Smooth muscle cell (in vitro differentiated cells): ENCODE measurements around the gene HNF4A. TPM values are rescaled to one million over a fixed set of nuclear protein-coding genes. Genes with fewer than 3 reads are reported as not detected.

Experiments used
- DNase-seq: peaks from one replicate; lab custom pipeline; 2025; ENCODE audit not compliant: unreplicated experiment; lab: John Stamatoyannopoulos, UW
- H2AFZ ChIP-seq: fragments of 200-600 bp; sonication (generic); 2 replicates; pipeline ENCODE4 v1.6.0; 2016; ENCODE audit warnings: antibody characterized with exemption, low read depth, mild to moderate bottlenecking
- H3F3A ChIP-seq: fragments of 200-600 bp; sonication (generic); 2 replicates; pipeline ENCODE4 v1.6.0; 2017; ENCODE audit warnings: antibody characterized with exemption, low read depth
- H3K27ac ChIP-seq: fragments of 200-600 bp; sonication (generic); 2 replicates; pipeline ENCODE4 v1.5.1; 2016; ENCODE audit warnings: low read depth, mild to moderate bottlenecking
- H3K27me3 ChIP-seq: fragments of 200-600 bp; sonication (generic); 2 replicates; pipeline ENCODE4 v1.6.1; 2016; ENCODE audit warnings: low read depth, mild to moderate bottlenecking
- H3K36me3 ChIP-seq: fragments of 200-600 bp; sonication (generic); 2 replicates; pipeline ENCODE4 v1.5.1; 2016; ENCODE audit warnings: low read depth
- H3K4me1 ChIP-seq: fragments of 200-600 bp; sonication (generic); 2 replicates; pipeline ENCODE4 v1.5.1; 2016; ENCODE audit warnings: low read depth
- H3K4me2 ChIP-seq: fragments of 200-600 bp; sonication (generic); 2 replicates; pipeline ENCODE4 v1.6.0; 2016; ENCODE audit warnings: mild to moderate bottlenecking
- H3K4me3 ChIP-seq: fragments of 200-600 bp; sonication (generic); 2 replicates; pipeline ENCODE4 v1.5.1; 2016; ENCODE audit warnings: mild to moderate bottlenecking
- H3K79me2 ChIP-seq: fragments of 200-600 bp; sonication (generic); 2 replicates; pipeline ENCODE4 v1.6.0; 2016; ENCODE audit warnings: low read depth, mild to moderate bottlenecking
- H3K9ac ChIP-seq: fragments of 200-600 bp; sonication (generic); 2 replicates; pipeline ENCODE4 v1.6.0; 2016; ENCODE audit warnings: low read depth
- H3K9me3 ChIP-seq: fragments of 200-600 bp; sonication (generic); replicated peaks from 2 replicates; pipeline ENCODE4 v1.5.1; 2016; ENCODE audit warnings: low read depth
- H4K20me1 ChIP-seq: fragments of 200-600 bp; sonication (generic); 2 replicates; pipeline ENCODE4 v1.6.0; 2016; ENCODE audit warnings: low read depth
- CTCF ChIP-seq: fragments of 200-600 bp; sonication (generic); IDR thresholded peaks from 2 replicates; pipeline ENCODE4 v1.5.1; 2017; ENCODE audit warnings: borderline replicate concordance, mild to moderate bottlenecking, antibody characterized with exemption; ENCODE audit not compliant: insufficient read depth, poor library complexity, severe bottlenecking
- WGBS: methylation state at CpG from one replicate; pipeline ENCODE4 v1.1.7; 2016; ENCODE audit warnings: low lambda C conversion rate; 5-methylcytosine and 5-hydroxymethylcytosine counted together
- microRNA-seq: library from miRNA; unstranded; fragments of <30 nt; microRNA quantifications from one replicate; pipeline ENCODE4, GENCODE V29; 2016; ENCODE audit warnings: borderline number of aligned reads
- polyA plus RNA-seq: library from polyadenylated mRNA; unstranded; fragments of >200 nt; fragmentation: Nextera tagmentation; extraction: Ambion mirVana; gene quantifications from 2 replicates; pipeline ENCODE4 v1.2.1, GENCODE V29; 2016
- small RNA-seq: library from RNA; depleted of rRNA; stranded (forward); fragments of <200 nt; gene quantifications from one replicate; pipeline ENCODE3, GENCODE V24; 2014
- total RNA-seq: library from RNA; depleted of rRNA; stranded (reverse); fragments of >200 nt; gene quantifications from 2 replicates; pipeline ENCODE4 v1.2.3, GENCODE V29; 2014

The HNF4A gene
- total and polyA plus RNA-seq, 2 experiments from 2014 or later: not detected

GRCh38 chr20:44483112-44483511 lies 127.6 kb downstream of the HNF4A start:
- DNase-seq: no peak
- Histone ChIP-seq H3K9me3 (no peaks in the 10 kb centered on the region), H3K4me2 (no peak overlapping the region), H3K27me3 (no peaks in the 10 kb centered on the region), H3K27ac (no peak overlapping the region), H3K9ac (no peak overlapping the region), H3F3A (peaks cover 3% of the 10 kb centered on the region), H3K79me2 (no peaks in the 10 kb centered on the region), H3K36me3 (peaks cover 9% of the 10 kb centered on the region), H3K4me3 (no peak overlapping the region), H3K4me1 (no peaks in the 10 kb centered on the region), H4K20me1 (no peaks in the 10 kb centered on the region), H2AFZ (no peak overlapping the region)
- WGBS: 100% methylated on average over 5 of the region's 5 CpGs
- no peak for TF ChIP-seq CTCF

Small RNAs within 50 kb of the gene (microRNA-seq; reads per million reads assigned to microRNA genes)
- not detected for gene MIR3646

Small RNAs within 50 kb of the gene (small RNA-seq; reads per million reads assigned to genes)
- gene MIR3646: not detected
- not detected for gene RF00019
- gene RPL37AP1: 2.8 reads per million, percentile 51 among the genes with 10 or more reads in this experiment

Other genes starting within 250 kb of the HNF4A start
- gene JPH2, start 168.5 kb upstream of the HNF4A start, total RNA-seq: 3.9 and 4.4 TPM in 2 replicates
- 6.0 and 7.4 TPM in 2 replicates for gene JPH2, start 168.5 kb upstream of the HNF4A start, polyA plus RNA-seq
- 32.8 and 42.3 TPM in 2 replicates for gene OSER1, start 144.9 kb upstream of the HNF4A start, total RNA-seq
- 33.1 and 37.6 TPM in 2 replicates for gene OSER1, start 144.9 kb upstream of the HNF4A start, polyA plus RNA-seq
- gene GDAP1L1, start 108.4 kb upstream of the HNF4A start, total RNA-seq: 0.67 TPM in 1 of 2 replicates, not detected in the other
- gene GDAP1L1, start 108.4 kb upstream of the HNF4A start, polyA plus RNA-seq: 0.58 TPM in 1 of 2 replicates, not detected in the other
- gene FITM2, start 44.5 kb upstream of the HNF4A start, total RNA-seq: 2.7 and 3.3 TPM in 2 replicates
- gene FITM2, start 44.5 kb upstream of the HNF4A start, polyA plus RNA-seq: 2.7 and 3.3 TPM in 2 replicates
- gene R3HDML, start 18.7 kb upstream of the HNF4A start, total RNA-seq: not detected in 2 replicates
- gene R3HDML, start 18.7 kb upstream of the HNF4A start, polyA plus RNA-seq: not detected in 2 replicates
- gene TTPAL, start 120.2 kb downstream of the HNF4A start, total RNA-seq: 5.6 and 9.2 TPM in 2 replicates
- gene TTPAL, start 120.2 kb downstream of the HNF4A start, polyA plus RNA-seq: 5.8 and 10.9 TPM in 2 replicates
- gene SERINC3, start 166.4 kb downstream of the HNF4A start, total RNA-seq: 84.9 and 96.0 TPM in 2 replicates
- 99.5 and 106 TPM in 2 replicates for gene SERINC3, start 166.4 kb downstream of the HNF4A start, polyA plus RNA-seq
- gene PKIG, start 226.9 kb downstream of the HNF4A start, total RNA-seq: 81.4 and 86.1 TPM in 2 replicates
- 67.5 and 68.9 TPM in 2 replicates for gene PKIG, start 226.9 kb downstream of the HNF4A start, polyA plus RNA-seq